Epidermal melanocyte (primary cell): Measurements from ENCODE around the gene MYO7A.

Experiments
- DNase-seq: peaks from one replicate; pipeline ENCODE4 v3.0.0; 2011; ENCODE audit warnings: low spot score; ENCODE audit not compliant: insufficient read length

Gene MYO7A

GRCh38 chr11:77213029-77213579 lies 85.1 kb downstream of the MYO7A start:
- no peak for DNase-seq

- DNase-seq = no peak
Observed at GRCh38 chr11:77213589-77214428, 85.8 kb downstream of the MYO7A start.

GRCh38 chr11:77214557-77214956 lies 86.5 kb downstream of the MYO7A start:
- DNase-seq = no peak

GRCh38 chr11:77215106-77215505 lies 87.1 kb downstream of the MYO7A start:
- DNase-seq = no peak

GRCh38 chr11:77217156-77217555 lies 89.1 kb downstream of the MYO7A start:
- DNase-seq = no peak

- no peak for DNase-seq
Observed at GRCh38 chr11:77223797-77224196, 95.8 kb downstream of the MYO7A start.

GRCh38 chr11:77230878-77231605 lies 103.0 kb downstream of the MYO7A start:
- no peak for DNase-seq

- DNase-seq = no peak
Observed at GRCh38 chr11:77231800-77232199, 103.8 kb downstream of the MYO7A start.

- no peak for DNase-seq
Observed at GRCh38 chr11:77232242-77232641, 104.2 kb downstream of the MYO7A start.

- no peak for DNase-seq
Observed at GRCh38 chr11:77233011-77233410, 105.0 kb downstream of the MYO7A start.

- no peak for DNase-seq
Observed at GRCh38 chr11:77236901-77237300, 108.9 kb downstream of the MYO7A start.

- DNase-seq = peak; percentile 22
Observed at GRCh38 chr11:77244277-77245027, 116.4 kb downstream of the MYO7A start.

- no peak for DNase-seq
Observed at GRCh38 chr11:77249427-77249826, 121.4 kb downstream of the MYO7A start.

- no peak for DNase-seq
Observed at GRCh38 chr11:77250881-77251640, 123.0 kb downstream of the MYO7A start.

- no peak for DNase-seq
Observed at GRCh38 chr11:77252555-77253270, 124.7 kb downstream of the MYO7A start.

GRCh38 chr11:77253690-77254089 lies 125.6 kb downstream of the MYO7A start:
- no peak for DNase-seq

- DNase-seq = no peak
Observed at GRCh38 chr11:77259641-77260040, 131.6 kb downstream of the MYO7A start.

- DNase-seq = no peak
Observed at GRCh38 chr11:77262803-77263202, 134.8 kb downstream of the MYO7A start.
